Measurements from ENCODE around the gene MEOX2. TPM values are rescaled to one million over a fixed set of nuclear protein-coding genes. Genes with fewer than 3 reads are reported as not detected.

Gene MEOX2
- total RNA-seq, 2 donors from 2014 or later, result 4.5 to 11.1 TPM

DNA sequence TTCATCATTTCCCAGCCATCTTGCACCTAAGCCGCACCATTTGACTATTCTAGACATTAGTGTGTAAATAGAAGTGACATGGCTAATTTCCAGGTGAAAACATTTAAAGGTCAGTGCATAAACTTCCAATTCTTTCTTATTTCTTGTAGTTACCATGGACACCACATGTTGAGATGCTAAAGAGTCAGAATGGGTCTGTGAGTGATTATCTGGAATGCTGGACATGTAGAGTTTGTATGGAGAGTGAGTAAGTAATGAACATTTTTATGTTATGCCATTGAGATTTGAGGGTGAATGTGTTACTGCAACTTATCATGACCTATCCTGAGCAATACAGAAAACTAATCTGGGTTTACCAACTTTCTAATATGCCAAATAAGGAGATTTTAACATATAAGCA lies 60.4 kb downstream of the MEOX2 start:
- Histone ChIP-seq H3K4me1 (peaks cover 0 to 14% of the 10 kb centered on the region in 2 donors), H3K27me3 (no peaks in the 10 kb centered on the region), H3K36me3 (no peaks in the 10 kb centered on the region), H3K4me3 (no peak overlapping the region), H3K9me3 (no peaks in the 10 kb centered on the region), H3K27ac (no peak overlapping the region)
- no peak for TF ChIP-seq CTCF (IDR thresholded peaks at IDR 0.05)
- no peak for DNase-seq (ENCODE audit: low spot score)

- H3K27ac ChIP-seq, result no peak overlapping the region
- DNase-seq (ENCODE audit: low spot score), result no peak
- peaks cover 0 to 14% of the 10 kb centered on the region in 2 donors for H3K4me1 ChIP-seq
- H3K36me3 ChIP-seq, result no peaks in the 10 kb centered on the region
- H3K4me3 ChIP-seq, result no peak overlapping the region
- H3K27me3 ChIP-seq, result no peaks in the 10 kb centered on the region
- no peak for TF ChIP-seq CTCF (IDR thresholded peaks at IDR 0.05)
- H3K9me3 ChIP-seq, result no peaks in the 10 kb centered on the region
Observed at GRCh38 chr7:15625466-15625865, 61.0 kb downstream of the MEOX2 start.

DNA sequence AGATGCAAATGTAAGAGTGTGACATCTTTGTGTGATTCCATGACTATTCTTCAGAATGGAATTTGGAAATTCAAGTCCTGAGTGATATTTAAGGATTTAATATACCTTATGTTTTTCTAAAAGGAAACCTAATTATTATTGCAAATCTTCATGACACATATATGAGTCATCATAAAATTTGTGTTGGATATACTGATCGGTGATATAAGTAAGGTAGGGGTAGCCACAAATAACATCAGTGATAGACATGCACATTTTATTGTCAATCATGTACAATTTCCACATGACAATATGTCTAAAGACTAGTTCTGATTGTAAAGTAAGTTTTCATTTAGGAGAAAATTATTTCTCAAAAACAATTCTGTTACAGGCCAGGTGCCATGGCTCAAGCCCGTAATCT lies 65.0 kb downstream of the MEOX2 start:
- Histone ChIP-seq H3K36me3 (no peaks in the 10 kb centered on the region), H3K27me3 (no peaks in the 10 kb centered on the region), H3K4me1 (no peaks in the 10 kb centered on the region), H3K4me3 (no peak overlapping the region), H3K27ac (no peak overlapping the region), H3K9me3 (no peaks in the 10 kb centered on the region)
- no peak for DNase-seq (ENCODE audit: low spot score)
- no peak for TF ChIP-seq CTCF (IDR thresholded peaks at IDR 0.05)

- Histone ChIP-seq H3K36me3 (no peaks in the 10 kb centered on the region), H3K27ac (no peak overlapping the region), H3K27me3 (no peaks in the 10 kb centered on the region), H3K4me1 (no peaks in the 10 kb centered on the region), H3K9me3 (no peaks in the 10 kb centered on the region), H3K4me3 (no peak overlapping the region)
- no peak for TF ChIP-seq CTCF (IDR thresholded peaks at IDR 0.05)
- DNase-seq (ENCODE audit: low spot score), result no peak
Observed at GRCh38 chr7:15620491-15621185, 65.8 kb downstream of the MEOX2 start.

- DNase-seq (ENCODE audit: low spot score), result no peak
- no peak overlapping the region for H3K4me3 ChIP-seq
- no peaks in the 10 kb centered on the region for H3K9me3 ChIP-seq
Observed at GRCh38 chr7:15618275-15618674, 68.2 kb downstream of the MEOX2 start.

More at GRCh38 chr7:15618275-15618674, 68.2 kb downstream of the MEOX2 start:
- Histone ChIP-seq H3K4me1 (no peaks in the 10 kb centered on the region), H3K36me3 (no peaks in the 10 kb centered on the region), H3K27me3 (no peaks in the 10 kb centered on the region), H3K27ac (no peak overlapping the region)
- TF ChIP-seq CTCF (IDR thresholded peaks at IDR 0.05), result no peak
